H9 (cell line): ENCODE data around the gene FLNA. TPM values are rescaled to one million over a fixed set of nuclear protein-coding genes. Genes with fewer than 3 reads are reported as not detected.

Experiments used
- DNase-seq: peaks from one replicate; pipeline ENCODE4 v3.0.0-alpha.2; 2017
- H2AFZ ChIP-seq: one replicate; pipeline ENCODE4 v1.6.1; 2013; ENCODE audit warnings: mild to moderate bottlenecking, low read length, control low read depth, moderate library complexity
- H2AK5ac ChIP-seq: 2 replicates; pipeline ENCODE4 v1.6.1; 2013; ENCODE audit warnings: low read length, control low read depth, mixed read lengths; ENCODE audit not compliant: insufficient read length
- H2BK120ac ChIP-seq: one replicate; pipeline ENCODE4 v1.6.1; 2013; ENCODE audit warnings: low read depth, mild to moderate bottlenecking, low read length, control low read depth, inconsistent platforms; ENCODE audit not compliant: poor library complexity, severe bottlenecking
- H2BK12ac ChIP-seq: 2 replicates; pipeline ENCODE4 v1.6.1; 2013; ENCODE audit warnings: low read length, control low read depth, mixed read lengths, low read depth; ENCODE audit not compliant: insufficient read length
- H2BK15ac ChIP-seq: 2 replicates; pipeline ENCODE4 v1.6.1; 2013; ENCODE audit warnings: low read depth, low read length, control low read depth
- H2BK20ac ChIP-seq: one replicate; pipeline ENCODE4 v1.6.1; 2013; ENCODE audit warnings: low read depth, mild to moderate bottlenecking, low read length, control low read depth, inconsistent platforms; ENCODE audit not compliant: poor library complexity, severe bottlenecking
- H2BK5ac ChIP-seq: 2 replicates; pipeline ENCODE4 v1.6.1; 2013; ENCODE audit warnings: low read length, control low read depth, mixed read lengths; ENCODE audit not compliant: insufficient read length
- H3K14ac ChIP-seq: 2 replicates; pipeline ENCODE4 v1.6.1; 2013; ENCODE audit warnings: low read length, control low read depth; ENCODE audit not compliant: insufficient read depth
- H3K18ac ChIP-seq: 2 replicates; pipeline ENCODE4 v1.6.1; 2013; ENCODE audit warnings: low read depth, mild to moderate bottlenecking, mixed read lengths, low read length, control low read depth; ENCODE audit not compliant: insufficient read length
- H3K23ac ChIP-seq: 2 replicates; pipeline ENCODE4 v1.6.1; 2013; ENCODE audit warnings: low read length, control low read depth, mixed read lengths, low read depth; ENCODE audit not compliant: insufficient read length
- H3K23me2 ChIP-seq: 2 replicates; pipeline ENCODE4 v1.6.1; 2013; ENCODE audit warnings: low read depth, mild to moderate bottlenecking, mixed read lengths, low read length, control low read depth; ENCODE audit not compliant: insufficient read length, poor library complexity, severe bottlenecking
- H3K27ac ChIP-seq: 2 replicates; pipeline ENCODE4 v1.5.1; 2013; ENCODE audit warnings: low read length, control low read depth, mixed read lengths, low read depth; ENCODE audit not compliant: insufficient read length
- H3K27me3 ChIP-seq: 2 replicates; pipeline ENCODE4 v1.6.1; 2013; ENCODE audit warnings: low read length, control low read depth, inconsistent platforms; ENCODE audit not compliant: insufficient read depth
- H3K4ac ChIP-seq: 2 replicates; pipeline ENCODE4 v1.6.1; 2013; ENCODE audit warnings: low read depth, mild to moderate bottlenecking, control low read depth, inconsistent platforms, low read length, moderate library complexity
- H3K4me1 ChIP-seq: 2 replicates; pipeline ENCODE4 v1.6.1; 2013; ENCODE audit warnings: low read length, control low read depth, inconsistent platforms; ENCODE audit not compliant: insufficient read depth
- H3K4me2 ChIP-seq: 2 replicates; pipeline ENCODE4 v1.6.1; 2013; ENCODE audit warnings: low read length, control low read depth, mixed read lengths; ENCODE audit not compliant: insufficient read length, insufficient read depth
- H3K56ac ChIP-seq: 2 replicates; pipeline ENCODE4 v1.6.1; 2013; ENCODE audit warnings: low read depth, mild to moderate bottlenecking, mixed read lengths, low read length, control low read depth; ENCODE audit not compliant: insufficient read length
- H3K79me1 ChIP-seq: 2 replicates; pipeline ENCODE4 v1.6.1; 2013; ENCODE audit warnings: low read depth, mild to moderate bottlenecking, moderate library complexity, low read length, control low read depth, inconsistent platforms; ENCODE audit not compliant: insufficient read depth, poor library complexity, severe bottlenecking
- H3K79me2 ChIP-seq: 2 replicates; pipeline ENCODE4 v1.6.1; 2013; ENCODE audit warnings: low read length, control low read depth, inconsistent platforms; ENCODE audit not compliant: insufficient read depth
- H3K9ac ChIP-seq: 2 replicates; pipeline ENCODE4 v1.6.1; 2013; ENCODE audit warnings: low read length, control low read depth, mixed read lengths; ENCODE audit not compliant: insufficient read length; ENCODE audit errors: extremely low read depth
- H3K9me3 ChIP-seq: one replicate; pipeline ENCODE4 v1.6.1; 2013; ENCODE audit warnings: low read depth, low read length, inconsistent platforms; ENCODE audit not compliant: control insufficient read depth
- H3T11ph ChIP-seq: one replicate; pipeline ENCODE4 v1.6.1; 2013; ENCODE audit warnings: mild to moderate bottlenecking, low read length, control low read depth, inconsistent platforms
- H4K20me1 ChIP-seq: one replicate; pipeline ENCODE4 v1.6.1; 2013; ENCODE audit not compliant: control insufficient read depth, insufficient read length, insufficient read depth
- H4K5ac ChIP-seq: 2 replicates; pipeline ENCODE4 v1.6.1; 2013; ENCODE audit warnings: low read depth, mild to moderate bottlenecking, mixed read lengths, low read length, control low read depth; ENCODE audit not compliant: insufficient read length
- H4K8ac ChIP-seq: replicated peaks from 2 replicates; pipeline ENCODE4 v1.6.1; 2013; ENCODE audit warnings: low read length, control low read depth, mixed read lengths, low read depth; ENCODE audit not compliant: insufficient read length
- H4K91ac ChIP-seq: 2 replicates; pipeline ENCODE4 v1.6.1; 2013; ENCODE audit warnings: low read depth, mild to moderate bottlenecking, moderate library complexity, mixed read lengths, low read length, control low read depth; ENCODE audit not compliant: insufficient read length
- H3K27ac Mint-ChIP-seq, 3 experiments: 2 replicates in 2 of 3; 3 replicates in 1 of 3; pipeline ENCODE4 v1.8.0; 2020 to 2021; ENCODE audit warnings: mixed read lengths in 3 of 3, mild to moderate bottlenecking in 1 of 3, moderate library complexity in 1 of 3
- H3K27me3 Mint-ChIP-seq: 2 replicates; pipeline ENCODE4 v1.8.0; 2021; ENCODE audit warnings: low read depth, mild to moderate bottlenecking, moderate library complexity, mixed read lengths
- H3K36me3 Mint-ChIP-seq, 3 experiments: 2 replicates in 2 of 3; 3 replicates in 1 of 3; pipeline ENCODE4 v1.8.0; 2020 to 2021; ENCODE audit warnings: low read depth in 3 of 3, mixed read lengths in 3 of 3; ENCODE audit not compliant: insufficient read depth in 1 of 3
- H3K4me1 Mint-ChIP-seq, 2 experiments: 2 replicates each; pipeline ENCODE4 v1.8.0; 2020; ENCODE audit warnings: mixed read lengths in 2 of 2
- H3K4me3 Mint-ChIP-seq, 2 experiments: 2 replicates in 1 of 2; 3 replicates in 1 of 2; pipeline ENCODE4 v1.8.0; 2020 to 2021; ENCODE audit warnings: mild to moderate bottlenecking in 2 of 2, mixed read lengths in 2 of 2, moderate library complexity in 1 of 2
- H3K9me3 Mint-ChIP-seq, 2 experiments: 2 replicates in 1 of 2; 3 replicates in 1 of 2; pipeline ENCODE4 v1.8.0; 2020; ENCODE audit warnings: mild to moderate bottlenecking in 2 of 2, mixed read lengths in 2 of 2, moderate library complexity in 1 of 2
- CTCF ChIP-seq: fragments of 200-600 bp; sonication (generic); conservative IDR thresholded peaks from 3 replicates; pipeline ENCODE4 v1.8.0; 2021; ENCODE audit warnings: antibody characterized with exemption, mild to moderate bottlenecking
- WGBS: extraction: QIAGEN DNeasy Blood & Tissue Kit; methylation state at CpG from one replicate; pipeline ENCODE4 v1.1.7; 2013; ENCODE audit warnings: missing lambda C conversion rate, low lambda C conversion rate, mixed read lengths; ENCODE audit not compliant: insufficient read length; ENCODE audit errors: extremely low coverage; 5-methylcytosine and 5-hydroxymethylcytosine counted together
- total RNA-seq: library from RNA; stranded (reverse); gene quantifications from 2 replicates; pipeline ENCODE4 v1.2.1, GENCODE V29; 2021

FLNA gene
- total RNA-seq, 1 experiment from 2014 or later: 957 TPM

- no peak for TF ChIP-seq CTCF
- Histone ChIP-seq H3T11ph (no peak overlapping the region), H3K14ac (no peak overlapping the region), H2BK5ac (no peak overlapping the region), H4K91ac (no peak overlapping the region), H3K27ac (no peak overlapping the region), H3K9me3 (peaks cover 50% of the 10 kb centered on the region), H3K4ac (no peak overlapping the region), H2BK12ac (no peak overlapping the region), H2BK120ac (no peak overlapping the region), H4K8ac (no peak overlapping the region), H3K27me3 (no peaks in the 10 kb centered on the region), H3K18ac (no peak overlapping the region), H2AK5ac (no peak overlapping the region), H3K23me2 (no peaks in the 10 kb centered on the region), H3K23ac (no peak overlapping the region), H2BK20ac (no peak overlapping the region), H3K79me1 (no peaks in the 10 kb centered on the region), H2AFZ (no peak overlapping the region), H3K4me1 (no peaks in the 10 kb centered on the region), H4K5ac (no peak overlapping the region), H3K9ac (no peak overlapping the region), H3K56ac (no peak overlapping the region), H3K79me2 (no peaks in the 10 kb centered on the region), H2BK15ac (no peak overlapping the region), H4K20me1 (no peaks in the 10 kb centered on the region), H3K4me2 (no peak overlapping the region)
- Mint-ChIP-seq H3K4me3 (no peak overlapping the region), H3K9me3 (peaks cover 79 to 85% of the 10 kb centered on the region in 2 experiments), H3K4me1 (peaks cover 4 to 6% of the 10 kb centered on the region in 2 experiments), H3K27ac (no peak overlapping the region), H3K36me3 (peaks cover 0 to 2% (median 2%) of the 10 kb centered on the region in 3 experiments; a peak in 3 of 7 replicates), H3K27me3 (peaks cover 36% of the 10 kb centered on the region)
- no CpG with 5 or more reads among the region's 10 CpGs for WGBS
- no peak for DNase-seq
Observed at GRCh38 chrX:154329294-154329693, 45.1 kb downstream of the FLNA start.
